ENCODE results near the gene CEP72.

The CEP72 gene

DNA sequence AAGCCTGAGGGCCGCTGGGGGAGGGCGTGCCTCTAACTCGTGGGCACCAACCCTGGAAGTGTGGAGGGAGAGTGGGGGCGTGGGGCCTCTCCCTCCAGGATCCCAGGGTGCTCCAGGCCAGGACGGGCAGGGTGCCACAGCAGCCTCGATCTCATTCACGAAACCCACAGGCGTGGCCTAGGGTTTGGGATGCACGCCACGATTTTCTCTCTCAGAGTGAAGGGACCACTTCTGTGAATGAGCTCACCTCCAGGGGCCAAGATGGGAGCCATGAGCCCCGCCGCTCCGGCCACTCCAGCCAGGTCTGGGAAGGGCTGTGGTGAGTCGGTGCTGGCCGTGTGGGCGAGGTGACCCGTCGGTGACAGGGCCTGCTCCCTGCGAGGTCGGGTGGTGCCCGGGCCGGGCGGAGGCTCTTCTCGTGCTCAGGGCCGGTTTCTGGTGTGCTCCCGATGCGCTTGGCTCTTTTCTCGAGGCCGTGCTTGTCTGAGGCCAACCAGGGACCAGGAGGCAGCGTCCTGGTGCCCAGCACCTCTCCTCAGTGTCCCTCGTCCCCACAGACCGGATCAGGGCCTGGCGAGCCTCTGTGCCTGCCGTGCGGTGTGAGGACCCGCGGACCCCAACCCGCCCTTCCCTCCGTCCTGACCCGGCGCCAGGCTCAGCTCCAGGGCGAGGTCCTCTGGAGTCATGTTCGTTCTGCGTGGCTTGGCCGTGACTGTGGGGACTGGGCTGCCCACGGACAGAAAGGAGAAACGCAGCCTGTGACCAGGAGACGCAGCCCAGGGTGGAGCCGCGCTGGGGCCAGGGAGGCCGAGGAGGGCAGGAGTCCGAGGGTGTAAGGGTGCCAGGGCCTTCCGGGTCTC lies 50.0 kb downstream of the CEP72 start:
- FAIRE-seq = no peak

DNA sequence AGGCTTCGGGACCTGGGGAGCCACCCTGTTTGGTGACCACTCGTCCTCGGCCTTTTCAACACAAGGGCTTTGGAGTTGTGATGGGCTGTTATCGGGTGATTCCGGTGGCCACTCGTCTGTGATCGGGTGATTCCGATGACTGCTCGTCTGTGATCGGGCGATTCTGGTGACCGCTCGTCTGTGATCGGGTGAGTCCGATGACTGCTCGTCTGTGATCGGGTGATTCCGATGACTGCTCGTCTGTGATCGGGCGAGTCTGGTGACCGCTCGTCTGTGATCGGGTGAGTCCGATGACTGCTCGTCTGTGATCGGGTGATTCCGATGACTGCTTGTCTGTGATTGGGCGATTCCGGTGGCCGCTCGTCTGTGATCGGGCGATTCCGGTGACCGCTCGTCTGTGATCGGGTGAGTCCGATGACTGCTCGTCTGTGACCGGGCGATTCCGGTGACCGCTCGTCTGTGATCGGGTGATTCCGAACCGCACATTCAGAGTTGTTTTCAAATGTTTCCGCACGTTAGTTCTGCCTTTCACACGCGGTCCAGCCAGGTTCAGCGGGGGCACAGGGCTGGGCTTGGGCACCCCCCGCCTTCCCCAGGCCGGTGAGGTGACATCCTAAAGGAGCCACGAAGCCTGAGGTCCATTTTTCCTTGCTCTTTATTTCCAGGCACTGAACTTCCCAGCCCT lies 50.8 kb downstream of the CEP72 start:
- FAIRE-seq = no peak

DNA sequence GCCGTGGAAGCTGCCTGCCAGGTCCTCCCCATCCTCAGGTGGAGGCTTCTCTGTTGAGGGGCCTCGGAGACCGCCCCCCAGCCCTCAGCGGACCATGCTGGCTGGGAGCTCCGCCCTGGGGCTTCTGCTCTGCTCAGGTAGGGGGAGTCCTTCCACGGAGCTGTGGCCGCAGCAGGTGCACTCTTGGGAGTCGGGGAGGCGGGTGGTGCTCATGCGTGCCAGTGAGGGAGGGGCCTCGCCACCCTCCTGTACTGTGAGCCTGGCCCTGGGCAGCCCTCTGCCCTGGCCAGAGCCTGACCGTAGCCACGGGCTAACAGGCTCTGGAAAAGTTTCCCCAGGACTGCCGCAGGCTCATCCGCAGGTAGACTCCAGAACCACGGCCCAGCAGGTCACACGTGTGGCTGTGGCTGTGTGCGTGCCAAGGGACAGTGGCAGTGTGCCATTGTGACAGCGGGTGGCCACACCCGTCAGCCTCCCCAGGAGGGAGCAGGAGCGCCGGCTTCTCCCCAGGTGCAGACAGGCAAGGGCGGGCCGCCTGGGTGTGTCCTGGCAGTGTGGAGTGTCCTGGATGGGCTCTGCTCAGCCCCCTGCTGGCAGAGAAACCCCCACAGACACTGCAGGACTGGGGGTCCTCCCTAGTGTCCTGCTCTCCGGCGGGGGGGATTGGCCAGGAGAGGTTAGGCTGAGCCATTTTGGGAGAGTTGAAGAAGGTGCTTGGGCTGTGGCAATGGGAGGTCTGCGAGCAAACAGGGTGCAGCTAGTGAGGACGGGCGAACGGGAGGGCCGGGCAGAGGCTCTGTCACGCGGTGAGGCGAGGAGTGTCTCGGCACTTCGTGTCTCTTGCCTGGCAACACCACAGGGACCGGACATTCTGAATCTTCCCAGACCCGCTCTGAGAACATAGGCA lies 51.5 kb downstream of the CEP72 start:
- FAIRE-seq = no peak

DNA sequence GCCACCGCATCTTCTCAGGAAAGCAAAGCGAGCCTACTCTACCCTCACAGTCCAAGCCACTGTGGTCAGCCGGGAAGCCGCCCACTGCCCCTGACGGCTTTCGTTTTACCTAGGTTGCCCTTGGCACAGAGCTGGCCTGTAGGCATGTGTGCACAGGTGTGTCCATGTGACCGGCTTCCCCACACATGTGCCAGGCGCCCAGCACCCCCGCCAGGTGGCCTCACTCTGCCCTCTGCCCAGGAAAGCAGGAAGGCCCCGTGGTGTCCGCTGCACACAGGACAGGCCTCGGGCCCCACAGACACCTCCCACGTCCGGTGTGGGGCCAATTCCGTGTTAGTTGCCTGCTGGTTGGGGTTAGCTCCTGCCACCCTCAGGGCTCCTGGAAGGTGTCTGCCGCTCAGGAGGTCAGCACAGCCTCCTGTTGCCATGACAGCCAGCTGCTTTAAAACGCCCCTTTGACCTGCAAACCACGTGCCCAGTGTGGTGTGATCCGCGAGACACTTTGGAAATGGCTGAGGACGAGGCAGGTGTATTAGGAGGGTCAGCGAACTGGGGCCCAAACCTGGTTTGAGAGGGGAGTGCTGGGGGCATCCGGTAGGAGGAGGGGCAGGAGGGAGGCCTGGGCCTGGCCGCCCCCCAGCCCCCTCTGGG lies 52.3 kb downstream of the CEP72 start:
- FAIRE-seq = no peak

GRCh38 chr5:664994-665360 lies 52.8 kb downstream of the CEP72 start:
- no peak for FAIRE-seq

DNA sequence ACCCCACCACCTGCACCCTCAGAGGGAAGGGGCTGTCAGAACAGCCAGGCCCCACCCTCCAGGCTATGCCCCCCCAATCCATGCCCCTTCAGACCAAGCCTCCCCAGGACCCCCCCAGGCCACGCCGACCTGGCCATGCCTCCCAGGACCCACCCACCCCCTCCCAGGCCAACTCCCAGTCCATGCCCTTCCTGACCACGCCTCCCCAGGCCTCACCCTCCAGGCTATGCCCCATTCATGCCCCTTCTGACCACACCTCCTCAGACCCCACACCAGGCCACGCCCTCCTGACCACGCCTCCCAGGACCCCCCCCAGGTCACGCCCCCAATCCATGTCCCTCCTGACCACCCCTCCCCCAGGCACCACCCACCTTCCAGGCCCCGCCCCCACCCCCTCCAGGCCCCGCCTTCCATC lies 53.4 kb downstream of the CEP72 start:
- no peak for FAIRE-seq

DNA sequence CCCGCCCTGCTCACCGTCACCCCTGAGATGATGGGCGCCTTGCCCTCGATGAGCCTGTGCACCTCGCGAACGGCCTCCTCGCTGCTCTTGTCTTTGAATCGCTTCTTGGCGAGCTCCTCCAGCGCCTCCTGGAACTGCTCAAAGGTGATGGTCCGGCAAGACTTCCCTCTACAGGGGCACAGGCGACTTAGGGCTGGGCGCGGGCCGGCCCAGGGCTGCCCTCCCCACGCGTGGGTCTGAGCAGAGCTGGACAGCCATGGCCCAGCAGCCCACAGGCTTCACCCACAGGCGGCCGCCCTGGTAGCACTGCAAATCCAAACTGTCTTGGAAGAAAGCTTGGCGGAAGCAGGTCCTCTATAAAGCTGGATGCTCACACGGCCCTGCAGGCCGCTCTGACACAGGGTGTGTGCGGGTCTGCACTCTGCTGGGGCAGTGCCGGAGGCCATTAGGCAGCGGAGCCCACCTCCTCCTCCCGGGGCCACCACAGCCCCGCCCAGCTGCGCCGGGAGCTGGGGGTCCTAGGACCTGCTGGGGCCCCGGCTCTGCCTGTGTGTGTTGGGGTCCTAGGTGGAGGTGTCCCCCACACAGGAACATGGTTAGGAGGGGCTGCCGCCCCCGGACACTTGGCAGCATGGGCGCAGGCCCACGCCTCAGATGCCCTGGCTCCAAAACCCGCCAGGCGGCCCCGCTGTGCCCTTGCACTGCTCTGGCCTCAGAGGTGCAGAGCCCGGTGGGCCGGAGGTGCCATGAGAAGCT lies 54.0 kb downstream of the CEP72 start:
- FAIRE-seq = no peak

DNA sequence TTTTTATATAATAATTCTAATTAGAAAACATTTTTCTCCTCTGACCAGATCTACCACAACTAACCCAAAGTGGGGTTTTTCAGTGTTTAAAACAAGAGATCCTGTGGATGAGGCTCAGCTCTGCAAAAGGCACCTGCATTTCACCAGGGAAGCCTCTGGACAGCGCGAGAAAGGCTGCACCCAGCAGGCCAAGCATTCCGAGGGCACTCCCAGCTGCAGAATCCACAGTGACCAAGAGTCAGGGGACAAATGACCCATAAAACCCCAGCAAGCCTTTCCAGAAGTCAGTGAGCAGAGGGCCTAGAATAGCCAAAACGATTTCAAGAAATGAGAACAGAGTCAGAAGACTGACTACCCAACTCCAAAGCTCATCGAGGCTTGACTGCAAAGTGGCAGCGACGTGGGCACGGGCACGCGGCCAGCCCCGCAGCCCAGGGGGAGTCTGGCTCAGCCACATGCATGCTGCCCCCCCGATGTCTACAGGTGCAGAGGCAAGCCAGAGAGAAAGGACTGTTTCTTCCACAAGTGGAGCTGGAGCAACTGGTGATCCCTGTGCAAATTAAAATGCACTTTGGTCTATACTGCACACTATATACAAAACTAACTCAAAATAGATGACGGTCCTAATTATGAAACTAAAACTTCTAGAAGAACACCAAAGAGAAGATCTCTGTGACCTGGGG lies 54.8 kb downstream of the CEP72 start:
- no peak for FAIRE-seq

- no peak for FAIRE-seq
These were observed 56.3 kb downstream of the CEP72 start for GRCh38 chr5:668283-668995.

DNA sequence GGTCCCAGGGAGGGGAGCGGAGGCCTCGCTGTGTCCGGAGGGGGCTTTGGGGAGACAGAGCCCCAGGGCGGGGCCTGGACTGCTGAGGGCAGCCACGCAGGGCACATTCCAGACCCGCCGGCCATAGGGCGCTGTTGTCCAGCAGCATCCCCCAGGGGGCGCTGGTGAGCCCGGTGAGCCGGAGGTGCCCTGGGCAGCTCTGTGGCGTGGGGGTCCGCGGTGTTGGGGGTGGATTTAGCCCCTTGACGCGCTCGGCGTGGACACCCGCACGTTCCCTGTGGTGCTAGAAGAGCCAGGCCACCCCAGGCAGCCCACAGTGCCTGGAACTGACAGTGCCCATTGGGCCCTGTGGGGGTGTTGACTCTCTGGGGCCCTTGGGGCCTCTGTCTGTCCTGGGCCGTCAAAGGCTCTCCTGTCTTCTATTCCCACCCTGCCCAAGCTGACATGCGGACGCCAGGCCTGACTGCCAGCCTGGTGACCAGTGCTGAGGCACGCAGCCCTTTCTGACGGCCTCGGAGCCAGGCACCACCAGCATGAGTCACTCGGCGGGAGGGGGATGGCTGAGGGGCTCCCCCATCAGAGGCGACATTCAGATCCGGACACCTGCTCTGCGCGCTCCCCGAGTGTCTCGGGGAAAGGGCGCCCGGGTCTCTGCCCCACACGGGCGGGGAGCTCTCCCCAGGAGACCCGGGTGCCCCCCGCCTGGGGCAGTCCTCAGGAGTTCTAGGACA lies 57.1 kb downstream of the CEP72 start:
- FAIRE-seq = no peak

DNA sequence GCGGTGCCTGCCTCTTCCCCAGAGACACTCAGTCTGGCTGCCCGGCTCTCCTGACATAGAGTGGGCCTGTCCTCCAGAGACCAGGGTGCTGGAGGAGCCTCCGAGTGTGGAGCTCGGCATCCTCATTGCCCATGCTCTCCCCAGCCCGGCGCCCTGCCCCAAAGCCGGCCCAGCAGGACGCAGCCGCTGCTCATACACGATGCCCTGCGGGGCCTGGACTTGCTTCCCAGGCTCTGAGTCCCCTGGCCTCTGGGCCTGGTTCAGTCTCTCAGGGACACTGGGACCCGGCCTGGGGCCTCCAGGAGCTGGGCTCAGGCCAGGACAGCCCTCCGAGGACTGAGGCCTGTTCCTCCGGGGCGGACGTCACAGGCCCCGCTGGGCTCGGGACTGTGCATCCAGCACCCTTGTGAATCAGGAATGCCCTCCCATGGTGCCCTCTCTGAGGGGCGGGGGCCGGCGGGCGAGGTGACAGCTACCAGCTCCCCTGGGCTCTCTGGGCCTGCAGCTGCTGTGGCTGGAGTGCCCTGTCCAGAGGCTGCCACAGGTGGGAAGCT lies 57.8 kb downstream of the CEP72 start:
- no peak for FAIRE-seq

GRCh38 chr5:670396-671270 lies 58.5 kb downstream of the CEP72 start:
- no peak for FAIRE-seq

- FAIRE-seq = no peak
These were observed 59.6 kb downstream of the CEP72 start for GRCh38 chr5:671459-672328.

DNA sequence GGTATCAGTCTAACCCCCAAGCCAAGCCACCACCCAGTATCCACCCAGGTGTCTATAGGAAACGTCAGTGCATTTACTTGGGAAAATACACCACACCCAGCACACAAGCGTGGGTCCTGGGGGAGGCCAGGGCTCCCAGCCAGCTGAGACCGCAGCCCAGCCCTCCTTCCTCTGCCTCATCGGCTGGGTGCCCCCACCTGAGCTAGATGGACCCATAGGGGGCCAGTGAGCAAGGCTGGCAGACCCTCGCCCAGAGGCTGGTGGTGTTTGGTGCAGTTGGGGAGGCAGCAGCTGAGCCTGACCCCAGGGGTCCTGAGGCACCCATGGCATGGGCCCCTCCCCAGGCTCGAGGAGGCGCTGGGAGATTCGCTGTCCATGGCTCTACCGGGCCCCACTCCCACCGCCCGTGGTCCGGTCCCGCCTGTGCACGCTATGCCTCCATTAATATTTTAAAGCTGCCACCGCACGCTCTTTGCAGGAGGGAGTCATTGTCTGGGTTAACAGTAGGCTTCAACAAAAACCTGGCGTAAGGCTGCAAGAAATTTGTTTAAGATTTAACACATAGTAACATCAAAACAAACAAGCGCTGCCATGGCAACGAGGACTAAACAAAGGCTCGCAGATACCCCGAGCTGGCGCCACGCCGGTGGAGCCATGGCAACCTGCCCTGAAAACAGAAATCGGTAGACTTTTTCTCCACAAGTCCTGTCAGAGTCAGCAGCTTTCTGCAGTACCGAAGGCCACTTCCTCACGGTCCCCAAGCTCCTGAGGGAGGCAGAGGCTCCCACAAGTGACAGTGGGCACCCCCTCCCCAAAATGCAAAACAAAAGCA lies 60.4 kb downstream of the CEP72 start:
- FAIRE-seq = no peak

- no peak for FAIRE-seq
These were observed 61.2 kb downstream of the CEP72 start for GRCh38 chr5:673161-673830.
